A549 (cell line): ENCODE measurements around the gene TMEM126A. TPM values are rescaled to one million over a fixed set of nuclear protein-coding genes. Genes with fewer than 3 reads are reported as not detected.
A peak's percentile ranks its signal among the peaks of the same experiment; 100 is the strongest.

Experiments
- ATAC-seq, 2 experiments: fragments of 200-7000 bp in 1 of 2; fragments of >200 bp in 1 of 2; cut with Nextera tagmentation in 1 of 2; cut with Tn5 transposase in 1 of 2; 3 replicates each; pipeline versions ENCODE4 v1.8.0 to v1.9.1; 2018 to 2020; ENCODE audit warnings: mild to moderate bottlenecking in 1 of 2, moderate library complexity in 1 of 2
- CTCF ChIA-PET: fragments of 300-600 bp; sonication (Branson Sonifier 250); formaldehyde crosslinking; extraction: SDS; loops from one replicate; lab custom pipeline; 2021; ENCODE audit warnings: antibody characterized with exemption, inconsistent platforms; lab: Yijun Ruan, JAX
- POLR2A ChIA-PET: fragments of 350-600 bp; formaldehyde crosslinking; extraction: SDS; loops from one replicate; lab custom pipeline; 2021; ENCODE audit warnings: antibody characterized with exemption, inconsistent platforms; lab: Yijun Ruan, JAX
- DNase-seq, 2 experiments: peaks; one replicate each; pipeline versions ENCODE4 v3.0.0 to v3.0.0-alpha.2; 2011 to 2016; ENCODE audit warnings: low read depth in 1 of 2, low spot score in 1 of 2
- FAIRE-seq: peaks from 2 replicates; lab custom pipeline; 2011; peaks lifted over from hg19 to GRCh38; lab: Jason Lieb, UNC
- H3K27ac ChIP-seq, 2 experiments: fragments of >200 bp; sonication (Bioruptor Twin); formaldehyde crosslinking; 3 replicates each; pipeline ENCODE4 v1.5.1; 2016 to 2017
- H3K4me1 ChIP-seq: fragments of >200 bp; sonication (Bioruptor Twin); formaldehyde crosslinking; 3 replicates; pipeline ENCODE4 v1.6.1; 2016
- H3K4me2 ChIP-seq: fragments of >200 bp; sonication (Bioruptor Twin); formaldehyde crosslinking; 3 replicates; pipeline ENCODE4 v1.6.1; 2016
- H3K4me3 ChIP-seq: fragments of >200 bp; sonication (Bioruptor Twin); formaldehyde crosslinking; 3 replicates; pipeline ENCODE4 v1.5.1; 2016
- H3K9me3 ChIP-seq: fragments of >200 bp; sonication (Bioruptor Twin); formaldehyde crosslinking; 3 replicates; pipeline ENCODE4 v1.6.1; 2016
- CHD4 ChIP-seq: fragments of 200-600 bp; sonication (generic); IDR thresholded peaks from 2 replicates; pipeline ENCODE4 v1.6.1; 2016; ENCODE audit warnings: antibody characterized with exemption, mild to moderate bottlenecking, borderline replicate concordance
- ESRRA ChIP-seq: fragments of 150-350 bp; IDR thresholded peaks from 2 replicates; pipeline ENCODE4 v1.6.1; 2014; ENCODE audit warnings: mild to moderate bottlenecking, low read length, borderline replicate concordance
- FOSB ChIP-seq: fragments of 250-450 bp; sonication (Bioruptor Pico); IDR thresholded peaks from 2 replicates; pipeline ENCODE4 v1.5.0; 2020; ENCODE audit warnings: mild to moderate bottlenecking, moderate library complexity
- JUN ChIP-seq, 2 experiments: fragments of >200 bp; sonication (Bioruptor Twin); formaldehyde crosslinking; IDR thresholded peaks; 2 replicates in 1 of 2; 3 replicates in 1 of 2; pipeline ENCODE4 v1.6.1; 2016 to 2017
- JUNB ChIP-seq: fragments of >200 bp; sonication (Bioruptor Twin); formaldehyde crosslinking; IDR thresholded peaks from 2 replicates; pipeline ENCODE4 v1.6.1; 2016
- KDM5A ChIP-seq: fragments of 200-600 bp; sonication (generic); IDR thresholded peaks from 2 replicates; pipeline ENCODE4 v1.6.1; 2016; ENCODE audit warnings: antibody characterized with exemption, mild to moderate bottlenecking
- MAFK ChIP-seq: fragments of 450-650 bp; IDR thresholded peaks from 2 replicates; pipeline ENCODE4 v1.6.1; 2014; ENCODE audit not compliant: partially characterized antibody
- MYC ChIP-seq: IDR thresholded peaks from 2 replicates; pipeline ENCODE4 v1.6.1; 2012; ENCODE audit warnings: mild to moderate bottlenecking, inconsistent platforms, low read length, improper control_type of control experiment, borderline replicate concordance
- NPAS2 ChIP-seq: fragments of 250-450 bp; sonication (Bioruptor Pico); IDR thresholded peaks from 2 replicates; pipeline ENCODE4 v1.8.0; 2022; ENCODE audit warnings: mild to moderate bottlenecking, moderate library complexity, borderline replicate concordance
- PHF8 ChIP-seq: fragments of 200-600 bp; sonication (generic); IDR thresholded peaks from 2 replicates; pipeline ENCODE4 v1.6.1; 2016; ENCODE audit warnings: low read depth, mild to moderate bottlenecking, antibody characterized with exemption, moderate library complexity, borderline replicate concordance
- POLR2A ChIP-seq: IDR thresholded peaks from 2 replicates; pipeline ENCODE4 v1.6.1; 2012; ENCODE audit warnings: mild to moderate bottlenecking, low read length
- POLR2AphosphoS2 ChIP-seq: conservative IDR thresholded peaks from 2 replicates; pipeline ENCODE4 v1.6.1; 2012; ENCODE audit warnings: low read length, improper control_type of control experiment, inconsistent platforms
- RAD21 ChIP-seq, 2 experiments: fragments of >200 bp in 1 of 2; sonication (Bioruptor Twin) in 1 of 2; formaldehyde crosslinking in 1 of 2; IDR thresholded peaks in 1 of 2; conservative IDR thresholded peaks in 1 of 2; 2 replicates in 1 of 2; 3 replicates in 1 of 2; pipeline ENCODE4 v1.6.1; 2012 to 2018; ENCODE audit warnings: inconsistent platforms in 1 of 2
- RARB ChIP-seq: fragments of 250-450 bp; sonication (Bioruptor Pico); IDR thresholded peaks from 2 replicates; pipeline ENCODE4 v1.8.0; 2021; ENCODE audit warnings: mild to moderate bottlenecking, moderate library complexity
- RFX5 ChIP-seq: fragments of 450-650 bp; IDR thresholded peaks from 2 replicates; pipeline ENCODE4 v1.7.1; 2014; ENCODE audit warnings: antibody characterized with exemption, mild to moderate bottlenecking, moderate library complexity
- RNF2 ChIP-seq: fragments of 200-600 bp; sonication (generic); IDR thresholded peaks from 2 replicates; pipeline ENCODE4 v1.6.1; 2016; ENCODE audit warnings: low read depth, mild to moderate bottlenecking, antibody characterized with exemption, moderate library complexity, borderline replicate concordance
- SMC3 ChIP-seq: fragments of >200 bp; sonication (Bioruptor Twin); formaldehyde crosslinking; IDR thresholded peaks from 3 replicates; pipeline ENCODE4 v1.6.1; 2018; ENCODE audit warnings: inconsistent platforms
- SREBF2 ChIP-seq: fragments of 450-650 bp; IDR thresholded peaks from 2 replicates; pipeline ENCODE4 v1.6.1; 2014; ENCODE audit warnings: mild to moderate bottlenecking, moderate library complexity
- TP53 ChIP-seq: fragments of 250-450 bp; sonication (Bioruptor Pico); IDR thresholded peaks from 2 replicates; pipeline ENCODE4 v1.5.0; 2021; ENCODE audit warnings: mild to moderate bottlenecking, moderate library complexity
- ZC3H11A ChIP-seq: fragments of 450-650 bp; IDR thresholded peaks from 2 replicates; pipeline ENCODE4 v1.6.1; 2014; ENCODE audit warnings: antibody characterized with exemption, mild to moderate bottlenecking
- ZFP36 ChIP-seq: fragments of 450-650 bp; IDR thresholded peaks from 2 replicates; pipeline ENCODE4 v1.6.1; 2014; ENCODE audit warnings: borderline replicate concordance; ENCODE audit not compliant: partially characterized antibody
- WGBS: methylation state at CpG from one replicate; pipeline ENCODE4 v1.1.6; 2017; ENCODE audit errors: missing lambda C conversion rate; 5-methylcytosine and 5-hydroxymethylcytosine counted together
- polyA plus RNA-seq, 4 experiments: library from polyadenylated mRNA; depleted of rRNA in 3 of 4; stranded (reverse); fragments of >200 nt; fragmentation: RNase III in 1 of 4; extraction: RNeasy Plus Mini Kit Qiagen cat#74134 plus additional on column Dnase treatment in 1 of 4; gene quantifications; 2 replicates in 3 of 4; 3 replicates in 1 of 4; pipeline ENCODE4 v1.2.3, GENCODE V29; 2011 to 2017
- TF ChIP-seq, protein P1 (sequence below): fragments of 450-650 bp; IDR thresholded peaks from 2 replicates; pipeline ENCODE4 v1.6.1; 2014; ENCODE audit warnings: antibody characterized with exemption
- TF ChIP-seq, protein P2 (sequence below): fragments of 200-600 bp; sonication (generic); IDR thresholded peaks from 2 replicates; pipeline ENCODE4 v1.6.1; 2016; ENCODE audit warnings: antibody characterized with exemption, mild to moderate bottlenecking, moderate library complexity
- TF ChIP-seq, protein P3 (sequence below): IDR thresholded peaks from 2 replicates; pipeline ENCODE4 v1.6.1; 2012
- TF ChIP-seq, protein P4 (sequence below): IDR thresholded peaks from 2 replicates; pipeline ENCODE4 v1.6.1; 2012
- TF ChIP-seq, protein P5 (sequence below): IDR thresholded peaks from 2 replicates; pipeline ENCODE4 v1.6.1; 2012; ENCODE audit warnings: low read depth, borderline replicate concordance
- TF ChIP-seq, protein P6 (sequence below): fragments of 150-350 bp; IDR thresholded peaks from 2 replicates; pipeline ENCODE4 v1.6.1; 2014; ENCODE audit warnings: low read depth, mild to moderate bottlenecking, low read length
- TF ChIP-seq, protein P7 (sequence below): fragments of 250-450 bp; sonication (Bioruptor Pico); IDR thresholded peaks from 2 replicates; pipeline ENCODE4 v1.5.0; 2020; ENCODE audit warnings: low read depth, mild to moderate bottlenecking, moderate library complexity

Gene TMEM126A
- polyA plus RNA-seq, 2 of the 4 experiments (the other 2 are of a cell fraction), result 74.9 to 123 TPM

DNA sequence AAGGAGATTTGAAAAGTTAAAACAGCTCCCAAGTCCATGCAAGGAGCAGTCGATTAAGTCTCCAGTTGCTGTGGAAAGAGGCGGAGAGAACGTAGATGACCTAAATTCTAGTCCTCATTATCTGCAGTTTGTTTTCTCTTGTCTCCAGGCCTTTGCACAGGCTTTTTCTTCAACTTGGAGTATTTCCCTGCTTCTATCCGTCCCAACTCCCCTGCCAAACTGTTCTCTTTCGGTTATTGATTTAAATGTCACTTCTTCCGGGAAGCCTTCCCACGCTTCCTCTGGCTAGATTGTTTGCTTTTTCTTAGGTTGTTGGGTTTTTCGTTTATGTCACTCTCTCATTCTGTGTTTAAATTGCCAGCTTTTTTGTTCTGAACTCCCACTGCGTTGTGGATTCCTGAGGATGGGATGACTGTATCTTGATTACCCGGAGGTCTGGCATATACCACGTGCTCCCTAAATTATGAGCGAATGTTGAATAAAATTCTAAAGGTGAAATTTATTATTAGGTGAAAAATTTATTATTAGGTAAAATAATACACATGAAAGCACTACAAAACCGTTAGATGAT is 18.9 kb upstream of the TMEM126A start:
- ATAC-seq (peak; percentile 35 to 39), FAIRE-seq (no peak)
- POLR2A ChIA-PET, result interaction anchor here (0.6 to 5.0 kb wide), 7 partner anchors 8 to 616 kb away, joined by 3 to 30 read pairs (median 4); partner anchors contain the start of genes CREBZF, EED and TMEM126A
- Histone ChIP-seq H3K27ac (peak overlapping the region; percentile 69 to 89), H3K4me2 (peak overlapping the region; percentile 81), H3K4me3 (peak overlapping the region; percentile 57)
- 3% methylated on average over 13 of the region's 13 CpGs for WGBS
- TF ChIP-seq FOSB (no peak), POLR2A (no peak), TP53 (CRISPR knock-in tag) (no peak), RFX5 (no peak), CHD4 (no peak), KDM5A (peak; percentile 84; the same call in 1 of the 2 replicates), SMC3 (no peak), PHF8 (0 out of 2 replicates have a peak, but pooled peaks have one; percentile 21), JUN (IDR thresholded peaks at IDR 0.05) (no peak), ESRRA (no peak), POLR2AphosphoS2 (no peak), RNF2 (no peak), RAD21 (conservative IDR thresholded peaks at IDR 0.05 in 1 of 2, IDR thresholded peaks at IDR 0.05 in 1 of 2) (no peak), ZFP36 (peak; percentile 84), MYC (0 out of 2 replicates have a peak, but pooled peaks have one; percentile 41), SREBF2 (no peak), MAFK (no peak)
- TF ChIP-seq, protein P1, sequence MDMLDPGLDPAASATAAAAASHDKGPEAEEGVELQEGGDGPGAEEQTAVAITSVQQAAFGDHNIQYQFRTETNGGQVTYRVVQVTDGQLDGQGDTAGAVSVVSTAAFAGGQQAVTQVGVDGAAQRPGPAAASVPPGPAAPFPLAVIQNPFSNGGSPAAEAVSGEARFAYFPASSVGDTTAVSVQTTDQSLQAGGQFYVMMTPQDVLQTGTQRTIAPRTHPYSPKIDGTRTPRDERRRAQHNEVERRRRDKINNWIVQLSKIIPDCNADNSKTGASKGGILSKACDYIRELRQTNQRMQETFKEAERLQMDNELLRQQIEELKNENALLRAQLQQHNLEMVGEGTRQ, result 0 out of 2 replicates have a peak, but pooled peaks have one; percentile 15
- TF ChIP-seq, protein P2, sequence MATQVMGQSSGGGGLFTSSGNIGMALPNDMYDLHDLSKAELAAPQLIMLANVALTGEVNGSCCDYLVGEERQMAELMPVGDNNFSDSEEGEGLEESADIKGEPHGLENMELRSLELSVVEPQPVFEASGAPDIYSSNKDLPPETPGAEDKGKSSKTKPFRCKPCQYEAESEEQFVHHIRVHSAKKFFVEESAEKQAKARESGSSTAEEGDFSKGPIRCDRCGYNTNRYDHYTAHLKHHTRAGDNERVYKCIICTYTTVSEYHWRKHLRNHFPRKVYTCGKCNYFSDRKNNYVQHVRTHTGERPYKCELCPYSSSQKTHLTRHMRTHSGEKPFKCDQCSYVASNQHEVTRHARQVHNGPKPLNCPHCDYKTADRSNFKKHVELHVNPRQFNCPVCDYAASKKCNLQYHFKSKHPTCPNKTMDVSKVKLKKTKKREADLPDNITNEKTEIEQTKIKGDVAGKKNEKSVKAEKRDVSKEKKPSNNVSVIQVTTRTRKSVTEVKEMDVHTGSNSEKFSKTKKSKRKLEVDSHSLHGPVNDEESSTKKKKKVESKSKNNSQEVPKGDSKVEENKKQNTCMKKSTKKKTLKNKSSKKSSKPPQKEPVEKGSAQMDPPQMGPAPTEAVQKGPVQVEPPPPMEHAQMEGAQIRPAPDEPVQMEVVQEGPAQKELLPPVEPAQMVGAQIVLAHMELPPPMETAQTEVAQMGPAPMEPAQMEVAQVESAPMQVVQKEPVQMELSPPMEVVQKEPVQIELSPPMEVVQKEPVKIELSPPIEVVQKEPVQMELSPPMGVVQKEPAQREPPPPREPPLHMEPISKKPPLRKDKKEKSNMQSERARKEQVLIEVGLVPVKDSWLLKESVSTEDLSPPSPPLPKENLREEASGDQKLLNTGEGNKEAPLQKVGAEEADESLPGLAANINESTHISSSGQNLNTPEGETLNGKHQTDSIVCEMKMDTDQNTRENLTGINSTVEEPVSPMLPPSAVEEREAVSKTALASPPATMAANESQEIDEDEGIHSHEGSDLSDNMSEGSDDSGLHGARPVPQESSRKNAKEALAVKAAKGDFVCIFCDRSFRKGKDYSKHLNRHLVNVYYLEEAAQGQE, result no peak
- TF ChIP-seq, protein P3, sequence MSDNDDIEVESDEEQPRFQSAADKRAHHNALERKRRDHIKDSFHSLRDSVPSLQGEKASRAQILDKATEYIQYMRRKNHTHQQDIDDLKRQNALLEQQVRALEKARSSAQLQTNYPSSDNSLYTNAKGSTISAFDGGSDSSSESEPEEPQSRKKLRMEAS, result 0 out of 2 replicates have a peak, but pooled peaks have one; percentile 18
- TF ChIP-seq, protein P4, sequence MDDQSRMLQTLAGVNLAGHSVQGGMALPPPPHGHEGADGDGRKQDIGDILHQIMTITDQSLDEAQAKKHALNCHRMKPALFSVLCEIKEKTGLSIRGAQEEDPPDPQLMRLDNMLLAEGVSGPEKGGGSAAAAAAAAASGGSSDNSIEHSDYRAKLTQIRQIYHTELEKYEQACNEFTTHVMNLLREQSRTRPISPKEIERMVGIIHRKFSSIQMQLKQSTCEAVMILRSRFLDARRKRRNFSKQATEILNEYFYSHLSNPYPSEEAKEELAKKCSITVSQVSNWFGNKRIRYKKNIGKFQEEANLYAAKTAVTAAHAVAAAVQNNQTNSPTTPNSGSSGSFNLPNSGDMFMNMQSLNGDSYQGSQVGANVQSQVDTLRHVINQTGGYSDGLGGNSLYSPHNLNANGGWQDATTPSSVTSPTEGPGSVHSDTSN, result no peak
- TF ChIP-seq, all 56 proteins: peak for 6
- Histone ChIP-seq H3K4me1 (peaks cover 14% of the 10 kb centered on the region), H3K9me3 (no peaks in the 10 kb centered on the region)
- CTCF ChIA-PET, result interaction anchor here (1.1 to 1.5 kb wide), 2 partner anchors 52 to 663 kb away, joined by 3 to 4 read pairs; no protein-coding TSS in a partner anchor
- DNase-seq, result no peak

DNA sequence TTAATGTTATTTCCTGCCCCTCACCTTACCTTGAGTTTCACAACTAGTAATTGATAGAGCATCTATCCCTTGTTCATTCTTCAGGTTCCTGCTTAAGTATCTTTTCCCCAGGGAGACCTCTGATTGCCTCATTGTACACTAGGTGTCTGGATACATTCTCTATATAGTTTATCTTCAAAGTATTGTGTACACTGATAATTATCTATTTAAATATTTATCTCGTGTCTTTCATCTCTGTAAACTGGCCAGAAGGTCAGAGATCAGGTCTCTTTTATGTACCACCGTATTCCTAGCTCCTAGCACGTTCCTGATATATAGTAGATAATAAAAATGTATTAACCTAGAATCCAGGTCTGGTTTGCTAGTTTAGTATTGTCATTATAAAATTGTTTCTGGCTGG is 13.0 kb upstream of the TMEM126A start:
- H3K4me2 ChIP-seq, result no peak overlapping the region
- no peak overlapping the region for H3K27ac ChIP-seq
- ATAC-seq (no peak), DNase-seq (no peak), FAIRE-seq (no peak)
- ChIA-PET POLR2A (no interaction called here), CTCF (no interaction called here)
- 84% methylated on average over 3 of the region's 3 CpGs for WGBS
- H3K9me3 ChIP-seq, result no peaks in the 10 kb centered on the region
- peaks cover 2% of the 10 kb centered on the region; the same call in 2 of the 3 replicates for H3K4me1 ChIP-seq
- H3K4me3 ChIP-seq, result no peak overlapping the region
- TF ChIP-seq CHD4 (no peak), JUNB (no peak), KDM5A (no peak), ZC3H11A (no peak), NPAS2 (CRISPR knock-in tag) (no peak), RARB (no peak), JUN (IDR thresholded peaks at IDR 0.05) (no peak)
- TF ChIP-seq, protein P5, sequence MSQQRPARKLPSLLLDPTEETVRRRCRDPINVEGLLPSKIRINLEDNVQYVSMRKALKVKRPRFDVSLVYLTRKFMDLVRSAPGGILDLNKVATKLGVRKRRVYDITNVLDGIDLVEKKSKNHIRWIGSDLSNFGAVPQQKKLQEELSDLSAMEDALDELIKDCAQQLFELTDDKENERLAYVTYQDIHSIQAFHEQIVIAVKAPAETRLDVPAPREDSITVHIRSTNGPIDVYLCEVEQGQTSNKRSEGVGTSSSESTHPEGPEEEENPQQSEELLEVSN, result no peak
- TF ChIP-seq, protein P3, result no peak
- TF ChIP-seq, protein P6, sequence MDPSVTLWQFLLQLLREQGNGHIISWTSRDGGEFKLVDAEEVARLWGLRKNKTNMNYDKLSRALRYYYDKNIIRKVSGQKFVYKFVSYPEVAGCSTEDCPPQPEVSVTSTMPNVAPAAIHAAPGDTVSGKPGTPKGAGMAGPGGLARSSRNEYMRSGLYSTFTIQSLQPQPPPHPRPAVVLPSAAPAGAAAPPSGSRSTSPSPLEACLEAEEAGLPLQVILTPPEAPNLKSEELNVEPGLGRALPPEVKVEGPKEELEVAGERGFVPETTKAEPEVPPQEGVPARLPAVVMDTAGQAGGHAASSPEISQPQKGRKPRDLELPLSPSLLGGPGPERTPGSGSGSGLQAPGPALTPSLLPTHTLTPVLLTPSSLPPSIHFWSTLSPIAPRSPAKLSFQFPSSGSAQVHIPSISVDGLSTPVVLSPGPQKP, result no peak
- TF ChIP-seq, protein P7, sequence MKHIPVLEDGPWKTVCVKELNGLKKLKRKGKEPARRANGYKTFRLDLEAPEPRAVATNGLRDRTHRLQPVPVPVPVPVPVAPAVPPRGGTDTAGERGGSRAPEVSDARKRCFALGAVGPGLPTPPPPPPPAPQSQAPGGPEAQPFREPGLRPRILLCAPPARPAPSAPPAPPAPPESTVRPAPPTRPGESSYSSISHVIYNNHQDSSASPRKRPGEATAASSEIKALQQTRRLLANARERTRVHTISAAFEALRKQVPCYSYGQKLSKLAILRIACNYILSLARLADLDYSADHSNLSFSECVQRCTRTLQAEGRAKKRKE (CRISPR knock-in tag), result no peak
